HEK293 (cell line): ENCODE measurements around the gene RND1.
A peak's percentile ranks its signal among the peaks of the same experiment; 100 is the strongest.

Experiments
- CTCF ChIA-PET: fragments of 350-600 bp; formaldehyde crosslinking; extraction: SDS; loops from one replicate; lab custom pipeline; 2021; ENCODE audit warnings: antibody characterized with exemption; lab: Yijun Ruan, JAX
- POLR2A ChIA-PET: fragments of 300-600 bp; formaldehyde crosslinking; extraction: SDS; loops from one replicate; lab custom pipeline; 2020; ENCODE audit warnings: antibody characterized with exemption, inconsistent platforms; lab: Yijun Ruan, JAX
- H3K27ac ChIP-seq: fragments of 200-500 bp; sonication (Bioruptor generic); 2 replicates; pipeline ENCODE4 v1.5.1; 2014; ENCODE audit warnings: low read depth, low read length, control low read depth, inconsistent platforms; ENCODE audit errors: extremely low read depth
- H3K36me3 ChIP-seq, 2 experiments: fragments of 200-500 bp in 1 of 2; sonication (Bioruptor generic) in 1 of 2; 1 replicate in 1 of 2; 2 replicates in 1 of 2; pipeline ENCODE4 v1.5.1; 2014 to 2017; ENCODE audit warnings: inconsistent platforms in 2 of 2, low read length in 2 of 2; ENCODE audit not compliant: control insufficient read depth in 2 of 2, insufficient read depth in 1 of 2
- H3K4me1 ChIP-seq: fragments of 200-500 bp; sonication (Bioruptor generic); 2 replicates; pipeline ENCODE4 v1.5.1; 2014; ENCODE audit warnings: mild to moderate bottlenecking, low read length, inconsistent platforms; ENCODE audit not compliant: control insufficient read depth, insufficient read depth
- H3K4me3 ChIP-seq: 2 replicates; pipeline ENCODE4 v1.5.1; 2011; ENCODE audit warnings: low read depth, mild to moderate bottlenecking, control low read depth, low read length, moderate library complexity
- H3K9me3 ChIP-seq: fragments of 200-500 bp; sonication (Bioruptor generic); 2 replicates; pipeline ENCODE4 v1.5.1; 2014; ENCODE audit warnings: low read depth, low read length, inconsistent platforms; ENCODE audit not compliant: control insufficient read depth, insufficient read depth
- ELK4 ChIP-seq: IDR thresholded peaks from 2 replicates; pipeline ENCODE4 v1.6.1; 2011; ENCODE audit warnings: mild to moderate bottlenecking, low read depth, low read length, borderline replicate concordance
- KLF10 ChIP-seq: fragments of 450-650 bp; IDR thresholded peaks from 2 replicates; pipeline ENCODE4 v1.5.1; 2018; ENCODE audit warnings: missing biosample characterization, mild to moderate bottlenecking, missing genetic modification characterization
- KLF7 ChIP-seq: fragments of 450-650 bp; formaldehyde crosslinking; IDR thresholded peaks from 2 replicates; pipeline ENCODE4 v1.5.1; 2016; ENCODE audit warnings: missing biosample characterization, missing genetic modification characterization, borderline replicate concordance
- MYNN ChIP-seq: fragments of 450-650 bp; formaldehyde crosslinking; IDR thresholded peaks from 2 replicates; pipeline ENCODE4 v1.5.1; 2016; ENCODE audit warnings: missing biosample characterization, missing genetic modification characterization, borderline replicate concordance
- MZF1 ChIP-seq: fragments of 450-650 bp; formaldehyde crosslinking; IDR thresholded peaks from 2 replicates; pipeline ENCODE4 v1.5.1; 2017; ENCODE audit warnings: missing biosample characterization, missing genetic modification characterization, borderline replicate concordance
- OSR2 ChIP-seq: fragments of 450-650 bp; formaldehyde crosslinking; IDR thresholded peaks from 2 replicates; pipeline ENCODE4 v1.5.1; 2016; ENCODE audit warnings: missing biosample characterization, missing genetic modification characterization
- PATZ1 ChIP-seq: fragments of 450-650 bp; formaldehyde crosslinking; IDR thresholded peaks from 2 replicates; pipeline ENCODE4 v1.5.1; 2016; ENCODE audit warnings: missing biosample characterization, missing genetic modification characterization
- PRDM1 ChIP-seq: fragments of 450-650 bp; formaldehyde crosslinking; IDR thresholded peaks from 2 replicates; pipeline ENCODE4; 2016; ENCODE audit warnings: missing biosample characterization, missing genetic modification characterization
- SALL2 ChIP-seq: fragments of 450-650 bp; formaldehyde crosslinking; IDR thresholded peaks from 2 replicates; pipeline ENCODE4 v1.5.0; 2017; ENCODE audit warnings: missing biosample characterization, mild to moderate bottlenecking, missing genetic modification characterization, borderline replicate concordance
- SCRT1 ChIP-seq: fragments of 450-650 bp; formaldehyde crosslinking; IDR thresholded peaks from 2 replicates; pipeline ENCODE4 v1.5.1; 2016; ENCODE audit warnings: missing biosample characterization, missing genetic modification characterization, borderline replicate concordance
- SCRT2 ChIP-seq: fragments of 450-650 bp; formaldehyde crosslinking; IDR thresholded peaks from 2 replicates; pipeline ENCODE4 v1.5.1; 2016; ENCODE audit warnings: missing biosample characterization, missing genetic modification characterization
- SP2 ChIP-seq: fragments of 450-650 bp; formaldehyde crosslinking; IDR thresholded peaks from 2 replicates; pipeline ENCODE4 v1.5.1; 2016; ENCODE audit warnings: missing biosample characterization, missing genetic modification characterization
- ZBTB17 ChIP-seq: fragments of 450-650 bp; formaldehyde crosslinking; IDR thresholded peaks from 2 replicates; pipeline ENCODE4 v1.5.1; 2016; ENCODE audit warnings: missing biosample characterization, missing genetic modification characterization
- ZBTB44 ChIP-seq: fragments of 450-650 bp; IDR thresholded peaks from 2 replicates; pipeline ENCODE4 v1.5.1; 2018; ENCODE audit warnings: missing biosample characterization, mild to moderate bottlenecking, missing genetic modification characterization
- ZFHX2 ChIP-seq: fragments of 450-650 bp; formaldehyde crosslinking; conservative IDR thresholded peaks from 2 replicates; pipeline ENCODE4 v1.5.1; 2016; ENCODE audit warnings: missing biosample characterization, missing genetic modification characterization
- ZFP37 ChIP-seq: fragments of 450-650 bp; formaldehyde crosslinking; IDR thresholded peaks from 2 replicates; pipeline ENCODE4 v1.5.1; 2016; ENCODE audit warnings: missing biosample characterization, missing genetic modification characterization
- ZNF169 ChIP-seq: fragments of 450-650 bp; formaldehyde crosslinking; IDR thresholded peaks from 2 replicates; pipeline ENCODE4 v1.5.1; 2016; ENCODE audit warnings: missing biosample characterization, missing genetic modification characterization
- ZNF223 ChIP-seq: fragments of 450-650 bp; formaldehyde crosslinking; IDR thresholded peaks from 2 replicates; pipeline ENCODE4 v1.5.1; 2016; ENCODE audit warnings: missing biosample characterization, missing genetic modification characterization
- ZNF335 ChIP-seq: fragments of 450-650 bp; formaldehyde crosslinking; conservative IDR thresholded peaks from 2 replicates; pipeline ENCODE4 v1.5.1; 2016; ENCODE audit warnings: missing biosample characterization, missing genetic modification characterization
- ZNF354C ChIP-seq: fragments of 450-650 bp; formaldehyde crosslinking; IDR thresholded peaks from 2 replicates; pipeline ENCODE4 v1.5.1; 2016; ENCODE audit warnings: missing biosample characterization, missing genetic modification characterization, low read depth, borderline replicate concordance
- ZNF366 ChIP-seq: fragments of 450-650 bp; formaldehyde crosslinking; conservative IDR thresholded peaks from 2 replicates; pipeline ENCODE4 v1.5.1; 2016; ENCODE audit warnings: missing biosample characterization, missing genetic modification characterization
- ZNF518A ChIP-seq: fragments of 450-650 bp; formaldehyde crosslinking; conservative IDR thresholded peaks from 2 replicates; pipeline ENCODE4 v1.5.1; 2016; ENCODE audit warnings: low read depth, missing biosample characterization, missing genetic modification characterization
- ZNF549 ChIP-seq: fragments of 450-650 bp; IDR thresholded peaks from 2 replicates; pipeline ENCODE4 v1.5.1; 2018; ENCODE audit warnings: missing biosample characterization, missing genetic modification characterization, mild to moderate bottlenecking, inconsistent platforms, moderate library complexity
- ZNF629 ChIP-seq: fragments of 450-650 bp; formaldehyde crosslinking; IDR thresholded peaks from 2 replicates; pipeline ENCODE4 v1.5.1; 2017; ENCODE audit warnings: missing biosample characterization, missing genetic modification characterization
- ZNF660 ChIP-seq: fragments of 450-650 bp; IDR thresholded peaks from 2 replicates; pipeline ENCODE4 v1.5.1; 2018; ENCODE audit warnings: missing biosample characterization, mild to moderate bottlenecking, missing genetic modification characterization
- ZSCAN30 ChIP-seq: fragments of 450-650 bp; IDR thresholded peaks from 2 replicates; pipeline ENCODE4 v1.5.1; 2018; ENCODE audit warnings: missing biosample characterization, mild to moderate bottlenecking, missing genetic modification characterization, moderate library complexity
- ZXDB ChIP-seq: fragments of 450-650 bp; formaldehyde crosslinking; IDR thresholded peaks from 2 replicates; pipeline ENCODE4 v1.5.1; 2016; ENCODE audit warnings: missing biosample characterization, missing genetic modification characterization
- TF ChIP-seq, protein P1 (sequence below): fragments of 450-650 bp; formaldehyde crosslinking; IDR thresholded peaks from 2 replicates; pipeline ENCODE4 v1.5.1; 2016; ENCODE audit warnings: missing biosample characterization, missing genetic modification characterization

Gene RND1

DNA sequence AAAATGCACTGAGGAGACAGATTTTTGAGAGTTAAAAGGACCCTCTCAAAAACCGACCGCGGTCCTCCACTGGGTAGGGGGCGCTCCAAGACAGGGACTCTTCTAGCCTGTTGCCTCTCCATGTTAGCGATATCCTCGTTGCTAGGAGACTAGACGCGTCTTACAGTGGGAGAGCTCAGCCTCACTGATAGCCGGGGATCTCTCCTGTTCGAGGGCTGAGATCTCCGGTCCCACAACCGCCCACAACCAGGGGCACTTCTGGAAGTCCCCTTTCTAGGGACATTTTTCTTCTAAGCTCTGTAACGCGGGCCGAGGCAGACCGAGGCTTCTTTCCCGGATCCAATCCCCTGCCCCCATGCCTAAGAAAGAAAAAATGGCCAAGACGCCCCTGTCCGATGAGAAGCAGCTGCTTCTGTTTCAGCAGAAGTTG is 38.3 kb upstream of the RND1 start:
- H3K9me3 ChIP-seq = no peaks in the 10 kb centered on the region
- POLR2A ChIA-PET = interaction anchor here (0.7 kb wide), 1 partner anchor 53 kb away, joined by 3 read pairs; the partner anchor contains the start of gene ARF3
- TF ChIP-seq ZFP37 (no peak), SCRT2 (peak; percentile 98), ZBTB17 (tag by site-specific recombination) (peak; percentile 79), SALL2 (tag by site-specific recombination) (no peak), ZNF223 (tag by site-specific recombination) (no peak; the same call in 1 of the 2 replicates), SCRT1 (tag by site-specific recombination) (peak; percentile 92), MZF1 (tag by site-specific recombination) (peak; percentile 42; the same call in 1 of the 2 replicates), ZNF335 (tag by site-specific recombination) (peak; percentile 24; the same call in 1 of the 2 replicates), SP2 (tag by site-specific recombination) (peak; percentile 9; the same call in 1 of the 2 replicates), ELK4 (no peak), ZBTB44 (no peak), OSR2 (tag by site-specific recombination) (no peak), PATZ1 (tag by site-specific recombination) (no peak), KLF7 (tag by site-specific recombination) (0 out of 2 replicates have a peak, but pooled peaks have one; percentile 32), KLF10 (tag by site-specific recombination) (peak; percentile 17; the same call in 1 of the 2 replicates), MYNN (0 out of 2 replicates have a peak, but pooled peaks have one; percentile 39), PRDM1 (tag by site-specific recombination) (no peak), ZNF169 (tag by site-specific recombination) (no peak), ZNF518A (tag by site-specific recombination) (0 out of 2 replicates have a peak, but pooled peaks have one; percentile 94), ZSCAN30 (tag by site-specific recombination) (0 out of 2 replicates have a peak, but pooled peaks have one; percentile 32), ZNF366 (0 out of 2 replicates have a peak, but pooled peaks have one; percentile 13), ZNF354C (0 out of 2 replicates have a peak, but pooled peaks have one; percentile 16), ZNF629 (peak; percentile 64; the same call in 1 of the 2 replicates), ZXDB (tag by site-specific recombination) (peak; percentile 66; the same call in 1 of the 2 replicates), ZNF549 (no peak), ZFHX2 (peak; percentile 25; the same call in 1 of the 2 replicates), ZNF660 (peak; percentile 92)
- TF ChIP-seq, protein P1, sequence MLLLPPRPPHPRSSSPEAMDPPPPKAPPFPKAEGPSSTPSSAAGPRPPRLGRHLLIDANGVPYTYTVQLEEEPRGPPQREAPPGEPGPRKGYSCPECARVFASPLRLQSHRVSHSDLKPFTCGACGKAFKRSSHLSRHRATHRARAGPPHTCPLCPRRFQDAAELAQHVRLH = peak; percentile 79; the same call in 1 of the 2 replicates

More for the DNA sequence above, 38.3 kb upstream of the RND1 start:
- Histone ChIP-seq H3K4me3 (peak overlapping the region; percentile 46), H3K36me3 (no peaks in the 10 kb centered on the region), H3K4me1 (peaks cover 4% of the 10 kb centered on the region; the same call in 1 of the 2 replicates), H3K27ac (no peak overlapping the region)
- CTCF ChIA-PET = interaction anchor here (0.6 to 6.5 kb wide), 25 partner anchors 9 to 567 kb away, joined by 3 to 75 read pairs (median 4); partner anchors contain the start of genes DDN, DDX23 and RND1
